Measurements from ENCODE around the gene HOXC9. TPM values are rescaled to one million over a fixed set of nuclear protein-coding genes. Genes with fewer than 3 reads are reported as not detected.
A peak's percentile ranks its signal among the peaks of the same experiment; 100 is the strongest.

Gene HOXC9
- 7.4 and 10.3 TPM in 2 replicates for total RNA-seq (2011; cell fraction: chromatin; rRNA removed; ENCODE audit: low replicate concordance)
- total RNA-seq (2011; cell fraction: nucleolus; rRNA removed): 2.7 and 2.9 TPM in 2 replicates
- 2.9 and 3.5 TPM in 2 replicates for total RNA-seq (2011; cell fraction: nucleoplasm; rRNA removed)
- total RNA-seq (2014; rRNA removed): 10.5 and 13.9 TPM in 2 replicates
- 5.7 and 8.0 TPM in 2 replicates for total RNA-seq (2014; rRNA removed; fragmentation: Illumina TruSeq; extraction: Trizol)
- total RNA-seq (2015; rRNA removed; fragmentation: Illumina TruSeq; extraction: Trizol): 10.4 and 10.9 TPM in 2 replicates
- 9.3 and 9.9 TPM in 2 replicates for total RNA-seq (2021)
- 1.1 and 1.7 TPM in 2 replicates for polyA plus RNA-seq (2011; rRNA removed)
- polyA plus RNA-seq (2011; cell fraction: cytosol; rRNA removed): 3.4 and 8.0 TPM in 2 replicates
- 6.2 and 13.4 TPM in 2 replicates for polyA plus RNA-seq (2011; cell fraction: nucleus; rRNA removed)
- polyA plus RNA-seq (2012): 8.6 and 12.0 TPM in 2 replicates
- 8.8 and 9.9 TPM in 2 replicates for polyA plus RNA-seq (2014; fragmentation: Illumina TruSeq; extraction: Trizol)
- 1 to 10 TPM; 1.9 to 2.2 TPM for polyA plus RNA-seq (2014; fragmentation: Nextera tagmentation; extraction: Ambion mirVana)
- polyA plus RNA-seq (2014; rRNA removed): 5.1 and 10.4 TPM in 2 replicates
- 0.57 and 1.2 TPM in 2 replicates for polyA minus RNA-seq (2011; rRNA and poly(A)+ RNA removed)
- polyA minus RNA-seq (2011; cell fraction: cytosol; rRNA and poly(A)+ RNA removed): 1.7 and 2.6 TPM in 2 replicates
- polyA minus RNA-seq (2011; cell fraction: nucleus; rRNA and poly(A)+ RNA removed): 1.8 and 1.9 TPM in 2 replicates
- percentile 85 among the genes with signal in this experiment for Bru-seq, nascent RNA
- BruChase-seq, experiment 1, labeled RNA remaining after a 2-hour chase: percentile 80 among the genes with signal in this experiment
- BruChase-seq, experiment 2, labeled RNA remaining after a 6-hour chase: percentile 86 among the genes with signal in this experiment
- long read RNA-seq, experiment 1, transcript HOXC9-201 (2 exons, 1,516 nt): major isoform, 14 of 27 reads
- long read RNA-seq, experiment 1, partial matches to known transcripts: 12 of 27 reads
- long read RNA-seq, experiment 1, other reads (novel, unspliced or antisense): 1 of 27 reads
- long read RNA-seq, experiment 2, transcript HOXC9-201 (2 exons, 1,516 nt): major isoform, 13 of 15 reads
- long read RNA-seq, experiment 2, partial matches to known transcripts: 0 of 15 reads
- long read RNA-seq, experiment 2, other reads (novel, unspliced or antisense): 2 of 15 reads
- long read RNA-seq, experiment 3, partial matches to known transcripts: 0 of 4 reads
- long read RNA-seq, experiment 3, other reads (novel, unspliced or antisense): 0 of 4 reads

DNA sequence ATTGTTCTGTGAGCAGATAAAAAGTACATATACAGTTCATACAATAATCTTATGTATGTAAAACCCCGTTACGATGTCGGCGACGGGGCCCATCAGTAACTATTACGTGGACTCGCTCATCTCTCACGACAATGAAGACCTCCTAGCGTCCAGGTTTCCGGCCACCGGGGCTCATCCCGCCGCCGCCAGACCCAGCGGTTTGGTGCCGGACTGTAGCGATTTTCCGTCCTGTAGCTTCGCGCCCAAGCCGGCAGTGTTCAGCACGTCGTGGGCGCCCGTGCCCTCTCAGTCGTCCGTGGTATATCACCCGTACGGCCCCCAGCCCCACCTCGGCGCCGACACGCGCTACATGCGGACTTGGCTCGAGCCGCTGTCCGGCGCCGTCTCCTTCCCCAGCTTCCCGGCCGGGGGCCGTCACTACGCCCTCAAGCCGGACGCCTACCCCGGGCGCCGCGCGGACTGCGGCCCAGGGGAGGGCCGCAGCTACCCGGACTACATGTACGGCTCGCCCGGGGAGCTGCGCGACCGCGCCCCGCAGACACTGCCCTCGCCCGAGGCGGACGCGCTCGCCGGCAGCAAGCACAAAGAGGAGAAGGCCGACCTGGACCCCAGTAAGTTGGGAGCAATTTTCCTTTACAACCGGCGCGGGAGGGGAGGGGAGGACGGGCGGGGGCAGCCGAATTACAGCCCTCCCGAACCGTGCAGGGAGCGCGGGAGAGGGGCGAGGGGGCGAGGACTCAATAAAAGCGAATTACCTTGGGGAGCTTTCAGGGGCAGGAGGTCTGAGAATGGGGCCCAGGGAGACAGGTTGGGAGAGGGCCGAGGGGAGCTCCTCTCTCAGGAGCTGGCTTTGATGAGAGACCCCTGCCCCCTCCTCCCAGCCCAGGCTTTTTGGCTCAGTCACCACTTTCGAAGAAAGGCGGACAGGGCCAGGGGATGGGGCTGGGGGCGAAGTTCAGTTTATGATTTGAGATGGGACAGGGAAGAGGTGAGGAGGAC is at the start of gene HOXC9:
TSS of gene HOXC9 (plus strand) at position 46 of the 999 bp plus-strand sequence. CDS start at position 74, 28 bp downstream.
- ChIA-PET POLR2A (interaction anchor here (0.6 to 5.6 kb wide), 18 partner anchors 9 to 288 kb away, joined by 3 to 43 read pairs (median 4); partner anchors contain the start of gene CBX5), CTCF (ENCODE audit: low intra/inter-chr PET ratio) (no interaction called here)
- H3K9me3 ChIP-seq (replicated peaks; ENCODE audit: control insufficient read depth, insufficient read depth, low read depth, low read length): no peaks in the 10 kb centered on the region
- peak within 1 kb of the TSS; percentile 94 for H3K27ac ChIP-seq (ENCODE audit: extremely low read depth, low read depth, low read length)
- intact Hi-C loops (cut with micrococcal nuclease): no loop called here
- peak within 1 kb of the TSS; percentile 94 to 99 for H3K9ac ChIP-seq (ENCODE audit: insufficient read depth in 1 of 2, low read depth in 2 of 2, low read length in 2 of 2)
- no peaks in the 10 kb centered on the region for H4K20me1 ChIP-seq (replicated peaks; ENCODE audit: control insufficient read depth, insufficient read depth, low read length)
- FAIRE-seq: no peak
- H3K27me3 ChIP-seq (ENCODE audit: control insufficient read depth in 2 of 2, insufficient read depth in 2 of 2, low read length in 2 of 2): no peaks in the 10 kb centered on the region
- H3K4me2 ChIP-seq (ENCODE audit: insufficient read depth, low read length): peak within 1 kb of the TSS; percentile 95
- ATAC-seq: peak; percentile 51
- H3K4me1 ChIP-seq (replicated peaks in 1 of 2; ENCODE audit: control insufficient read depth in 2 of 2, insufficient read depth in 2 of 2, low read length in 2 of 2): peaks cover 38 to 76% of the 10 kb centered on the region in 2 experiments
- no peaks in the 10 kb centered on the region for H3K36me3 ChIP-seq (ENCODE audit: control insufficient read depth, insufficient read depth, low read length)
- H3K4me3 ChIP-seq: peak within 1 kb of the TSS; percentile 71
- BruUV-seq (replicated peaks): TSS peak; percentile 35
- in situ Hi-C loops (cut with MboI): no loop called here
- peaks cover 39% of the 10 kb centered on the region for H3K79me2 ChIP-seq (ENCODE audit: control insufficient read depth, insufficient read depth, low read length)
- WGBS (ENCODE audit: insufficient coverage, low coverage, missing lambda C conversion rate): 4% methylated on average over 56 of the region's 87 CpGs
- H3K9me1 ChIP-seq (ENCODE audit: control insufficient read depth, insufficient read depth, low read length): no peaks in the 10 kb centered on the region
- DNase-seq (ENCODE audit: extremely low read depth in 1 of 4, low spot score in 3 of 4): peak; percentile 57 to 69 (median 63)
- H2AFZ ChIP-seq (ENCODE audit: low read depth, low read length): peak within 1 kb of the TSS; percentile 97
- TF ChIP-seq MTA3 (IDR thresholded peaks at IDR 0.05; ENCODE audit: borderline replicate concordance) (0 out of 2 replicates have a peak, but pooled peaks have one; percentile 66), PML (IDR thresholded peaks at IDR 0.05; ENCODE audit: low read length) (no peak; the same call in 1 of the 2 replicates), NR2C2 (CRISPR knock-in tag; IDR thresholded peaks at IDR 0.05) (peak; percentile 51; the same call in 1 of the 2 replicates), NR2C2 (tag; IDR thresholded peaks at IDR 0.05) (0 out of 2 replicates have a peak, but pooled peaks have one; percentile 37), TEAD4 (IDR thresholded peaks at IDR 0.05; ENCODE audit: low read length) (no peak), TEAD4 (CRISPR knock-in tag; IDR thresholded peaks at IDR 0.05; ENCODE audit: borderline replicate concordance) (peak; percentile 83), ZNF668 (CRISPR knock-in tag; IDR thresholded peaks at IDR 0.05) (no peak), CXXC5 (CRISPR knock-in tag; IDR thresholded peaks at IDR 0.05) (peak; percentile 78), TAF7 (tag; IDR thresholded peaks at IDR 0.05) (peak; percentile 52; the same call in 1 of the 2 replicates), HDAC2 (IDR thresholded peaks at IDR 0.05) (0 out of 2 replicates have a peak, but pooled peaks have one; percentile 13), BRD4 (IDR thresholded peaks at IDR 0.05) (0 out of 2 replicates have a peak, but pooled peaks have one; percentile 69), RB1 (IDR thresholded peaks at IDR 0.05; ENCODE audit: low read depth) (peak; percentile 32; the same call in 1 of the 2 replicates), CHD1 (IDR thresholded peaks at IDR 0.05; ENCODE audit: low read length) (peak; percentile 95)
- TF ChIP-seq, protein P1, sequence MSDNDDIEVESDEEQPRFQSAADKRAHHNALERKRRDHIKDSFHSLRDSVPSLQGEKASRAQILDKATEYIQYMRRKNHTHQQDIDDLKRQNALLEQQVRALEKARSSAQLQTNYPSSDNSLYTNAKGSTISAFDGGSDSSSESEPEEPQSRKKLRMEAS (CRISPR knock-in tag; IDR thresholded peaks at IDR 0.05): peak; percentile 79
- TF ChIP-seq, protein P2, sequence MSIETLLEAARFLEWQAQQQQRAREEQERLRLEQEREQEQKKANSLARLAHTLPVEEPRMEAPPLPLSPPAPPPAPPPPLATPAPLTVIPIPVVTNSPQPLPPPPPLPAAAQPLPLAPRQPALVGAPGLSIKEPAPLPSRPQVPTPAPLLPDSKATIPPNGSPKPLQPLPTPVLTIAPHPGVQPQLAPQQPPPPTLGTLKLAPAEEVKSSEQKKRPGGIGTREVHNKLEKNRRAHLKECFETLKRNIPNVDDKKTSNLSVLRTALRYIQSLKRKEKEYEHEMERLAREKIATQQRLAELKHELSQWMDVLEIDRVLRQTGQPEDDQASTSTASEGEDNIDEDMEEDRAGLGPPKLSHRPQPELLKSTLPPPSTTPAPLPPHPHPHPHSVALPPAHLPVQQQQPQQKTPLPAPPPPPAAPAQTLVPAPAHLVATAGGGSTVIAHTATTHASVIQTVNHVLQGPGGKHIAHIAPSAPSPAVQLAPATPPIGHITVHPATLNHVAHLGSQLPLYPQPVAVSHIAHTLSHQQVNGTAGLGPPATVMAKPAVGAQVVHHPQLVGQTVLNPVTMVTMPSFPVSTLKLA (conservative IDR thresholded peaks at IDR 0.05): 0 out of 4 replicates have a peak, but pooled peaks of 1 of the 2 experiments have one; percentile 47
